Caco-2 (cell line): ENCODE measurements around the gene NUP88. TPM values are rescaled to one million over a fixed set of nuclear protein-coding genes. Genes with fewer than 3 reads are reported as not detected.
"Not testable (repeated sequence)": the region's sequence is repeated elsewhere in the genome, so short reads cannot be mapped to it uniquely, and the experiment has no call there.

ENCODE experiments used
- BruUV-seq: library from RNA; stranded (reverse); fragments of 400-500 nt; replicated peaks from 2 replicates; lab custom pipeline; 2021; lab: Mats Ljungman, UMichigan
- CTCF ChIA-PET: fragments of 300-600 bp; sonication (Branson Sonifier 250); formaldehyde crosslinking; loops from one replicate; lab custom pipeline; 2022; ENCODE audit warnings: antibody characterized with exemption; lab: Charles Lee
- POLR2A ChIA-PET: fragments of 300-600 bp; sonication (Branson Sonifier 250); formaldehyde crosslinking; loops from one replicate; lab custom pipeline; 2022; ENCODE audit warnings: antibody characterized with exemption; lab: Charles Lee
- DNase-seq, 2 experiments: peaks; one replicate each; pipeline versions ENCODE4 v3.0.0 to v3.0.0-alpha.2; 2020 to 2022
- H3K27me3 ChIP-seq: replicated peaks from 2 replicates; pipeline ENCODE4 v1.6.0; 2011; ENCODE audit warnings: low read length; ENCODE audit not compliant: control insufficient read depth, insufficient read depth
- H3K36me3 ChIP-seq: 2 replicates; pipeline ENCODE4 v1.5.1; 2011; ENCODE audit warnings: low read length; ENCODE audit not compliant: control insufficient read depth, insufficient read depth
- H3K4me1 ChIP-seq: fragments of 250-450 bp; sonication (Bioruptor Pico); 2 replicates; pipeline ENCODE4 v1.5.1; 2020; ENCODE audit warnings: mild to moderate bottlenecking
- H3K4me3 ChIP-seq: 2 replicates; pipeline ENCODE4 v1.5.1; 2011; ENCODE audit warnings: low read depth, mild to moderate bottlenecking, control low read depth, low read length
- H3K9me3 ChIP-seq: fragments of 250-450 bp; sonication (Bioruptor Pico); 2 replicates; pipeline ENCODE4 v1.5.1; 2020; ENCODE audit warnings: mild to moderate bottlenecking, moderate library complexity
- H3K27ac Mint-ChIP-seq: one replicate; pipeline ENCODE4 v1.8.0; 2022; ENCODE audit warnings: mixed read lengths; ENCODE audit not compliant: unreplicated experiment
- H3K27me3 Mint-ChIP-seq: one replicate; pipeline ENCODE4 v1.8.0; 2022; ENCODE audit warnings: mixed read lengths; ENCODE audit not compliant: insufficient read depth, unreplicated experiment
- H3K36me3 Mint-ChIP-seq: one replicate; pipeline ENCODE4 v1.8.0; 2022; ENCODE audit warnings: mild to moderate bottlenecking, mixed read lengths; ENCODE audit not compliant: insufficient read depth, unreplicated experiment
- H3K4me1 Mint-ChIP-seq: one replicate; pipeline ENCODE4 v1.8.0; 2022; ENCODE audit warnings: low read depth, mixed read lengths; ENCODE audit not compliant: unreplicated experiment
- H3K4me3 Mint-ChIP-seq: one replicate; pipeline ENCODE4 v1.8.0; 2022; ENCODE audit warnings: mild to moderate bottlenecking, moderate library complexity, mixed read lengths; ENCODE audit not compliant: unreplicated experiment
- H3K9me3 Mint-ChIP-seq: one replicate; pipeline ENCODE4 v1.8.0; 2022; ENCODE audit warnings: mixed read lengths; ENCODE audit not compliant: unreplicated experiment
- intact Hi-C: fragments of 100-400 bp; cut with micrococcal nuclease; formaldehyde crosslinking; loops from one replicate; pipeline ENCODE4 v1.10.0; 2022; ENCODE audit not compliant: unreplicated experiment
- total RNA-seq: library from RNA; stranded (reverse); gene quantifications from 2 replicates; pipeline ENCODE4 v1.2.3, GENCODE V29; 2022
- TF ChIP-seq, protein P1 (sequence below), 2 experiments: fragments of 200-600 bp in 1 of 2; IDR thresholded peaks; 1 replicate in 1 of 2; 2 replicates in 1 of 2; pipeline versions ENCODE4 v1.5.1 to v1.8.0; 2011 to 2022; ENCODE audit warnings: antibody characterized with exemption in 1 of 2, control low read depth in 1 of 2, inconsistent platforms in 1 of 2, low read depth in 1 of 2, low read length in 1 of 2, mild to moderate bottlenecking in 1 of 2, moderate library complexity in 1 of 2; ENCODE audit not compliant: insufficient read depth in 1 of 2, severe bottlenecking in 1 of 2, unreplicated experiment in 1 of 2

The NUP88 gene
- total RNA-seq, 1 experiment from 2014 or later, result 52.3 TPM

GRCh38 chr17:5438716-5439445 is 19.4 kb upstream of the NUP88 start, which contains the start of gene C1QBP:
TSS of gene C1QBP (minus strand) at chr17:5439155. CDS start at chr17:5439073, 82 bp downstream.
- DNase-seq, result peak; percentile 81 to 89
- CTCF ChIA-PET, result interaction anchor here (0.6 to 1.4 kb wide), 6 partner anchors 14 to 995 kb away, joined by 3 to 10 read pairs (median 4); partner anchors contain the start of genes DERL2, DHX33, MIS12 and NUP88
- Histone ChIP-seq H3K27me3 (no peaks in the 10 kb centered on the region), H3K4me1 (no peaks in the 10 kb centered on the region), H3K4me3 (peak within 1 kb of the TSS; percentile 63), H3K9me3 (no peaks in the 10 kb centered on the region), H3K36me3 (0 out of 2 replicates have a peak, but pooled peaks cover 1% of the 10 kb centered on the region)
- TF ChIP-seq, protein P1, sequence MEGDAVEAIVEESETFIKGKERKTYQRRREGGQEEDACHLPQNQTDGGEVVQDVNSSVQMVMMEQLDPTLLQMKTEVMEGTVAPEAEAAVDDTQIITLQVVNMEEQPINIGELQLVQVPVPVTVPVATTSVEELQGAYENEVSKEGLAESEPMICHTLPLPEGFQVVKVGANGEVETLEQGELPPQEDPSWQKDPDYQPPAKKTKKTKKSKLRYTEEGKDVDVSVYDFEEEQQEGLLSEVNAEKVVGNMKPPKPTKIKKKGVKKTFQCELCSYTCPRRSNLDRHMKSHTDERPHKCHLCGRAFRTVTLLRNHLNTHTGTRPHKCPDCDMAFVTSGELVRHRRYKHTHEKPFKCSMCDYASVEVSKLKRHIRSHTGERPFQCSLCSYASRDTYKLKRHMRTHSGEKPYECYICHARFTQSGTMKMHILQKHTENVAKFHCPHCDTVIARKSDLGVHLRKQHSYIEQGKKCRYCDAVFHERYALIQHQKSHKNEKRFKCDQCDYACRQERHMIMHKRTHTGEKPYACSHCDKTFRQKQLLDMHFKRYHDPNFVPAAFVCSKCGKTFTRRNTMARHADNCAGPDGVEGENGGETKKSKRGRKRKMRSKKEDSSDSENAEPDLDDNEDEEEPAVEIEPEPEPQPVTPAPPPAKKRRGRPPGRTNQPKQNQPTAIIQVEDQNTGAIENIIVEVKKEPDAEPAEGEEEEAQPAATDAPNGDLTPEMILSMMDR (IDR thresholded peaks at IDR 0.05; ENCODE audit: insufficient read depth in 1 of 2, low read depth in 1 of 2, low read length in 1 of 2, severe bottlenecking in 1 of 2, unreplicated experiment in 1 of 2), result peak; percentile 75 to 82
- intact Hi-C loops, result loop anchor here (1.0 kb wide), 1 partner anchor 19 kb away; the partner anchor contains the start of gene RPAIN
- Mint-ChIP-seq H3K4me3 (peak within 1 kb of the TSS; percentile 73), H3K9me3 (no peaks in the 10 kb centered on the region), H3K36me3 (peaks cover 35% of the 10 kb centered on the region), H3K27ac (peak within 1 kb of the TSS; percentile 81), H3K4me1 (no peaks in the 10 kb centered on the region), H3K27me3 (no peaks in the 10 kb centered on the region)
- POLR2A ChIA-PET, result interaction anchor here (1.2 kb wide), 1 partner anchor 20 kb away, joined by 4 read pairs; the partner anchor contains the start of genes NUP88 and RPAIN
- BruUV-seq, result no TSS peak

- CTCF ChIA-PET, result no interaction called here
- BruUV-seq, result no TSS peak
Observed at GRCh38 chr17:5437721-5438317, 18.4 kb upstream of the NUP88 start.

GRCh38 chr17:5435781-5436315 is 16.4 kb upstream of the NUP88 start:
- H3K27ac Mint-ChIP-seq, DNase-seq, POLR2A ChIA-PET, H3K4me1 Mint-ChIP-seq, H3K36me3 ChIP-seq, intact Hi-C loops, H3K4me3 Mint-ChIP-seq, CTCF ChIA-PET, H3K27me3 ChIP-seq, H3K9me3 Mint-ChIP-seq, BruUV-seq, H3K27me3 Mint-ChIP-seq, H3K9me3 ChIP-seq, H3K4me3 ChIP-seq, H3K4me1 ChIP-seq: not testable (repeated sequence)
- peaks cover 55% of the 10 kb centered on the region for H3K36me3 Mint-ChIP-seq

More at GRCh38 chr17:5437721-5438317, 18.4 kb upstream of the NUP88 start:
- no peaks in the 10 kb centered on the region for H3K4me1 Mint-ChIP-seq
- no peaks in the 10 kb centered on the region for H3K27me3 Mint-ChIP-seq
- peak overlapping the region; percentile 73 for H3K4me3 Mint-ChIP-seq
- TF ChIP-seq, protein P1 (IDR thresholded peaks at IDR 0.05; ENCODE audit: insufficient read depth in 1 of 2, low read depth in 1 of 2, low read length in 1 of 2, severe bottlenecking in 1 of 2, unreplicated experiment in 1 of 2), result no peak
- intact Hi-C loops, result no loop called here
- POLR2A ChIA-PET, result no interaction called here
- Histone ChIP-seq H3K4me1 (no peaks in the 10 kb centered on the region), H3K36me3 (0 out of 2 replicates have a peak, but pooled peaks cover 1% of the 10 kb centered on the region), H3K9me3 (no peaks in the 10 kb centered on the region), H3K4me3 (peak overlapping the region; percentile 63), H3K27me3 (no peaks in the 10 kb centered on the region)
- H3K9me3 Mint-ChIP-seq, result no peaks in the 10 kb centered on the region
- H3K27ac Mint-ChIP-seq, result no peak overlapping the region
- peaks cover 40% of the 10 kb centered on the region for H3K36me3 Mint-ChIP-seq
- DNase-seq, result no peak
